Mucosa of descending colon (tissue), 3 donors: Measurements from ENCODE around the gene S100A4. TPM values are rescaled to one million over a fixed set of nuclear protein-coding genes. Genes with fewer than 3 reads are reported as not detected.
A peak's percentile ranks its signal among the peaks of the same experiment; 100 is the strongest.

ENCODE experiments used
- ATAC-seq: fragments of 200-7000 bp; cut with Tn5 transposase; one replicate; pipeline ENCODE4 v1.9.1; 2020; ENCODE audit warnings: mild to moderate bottlenecking, moderate library complexity
- DNase-seq, 3 donors: peaks; one replicate each; pipeline ENCODE4 v3.0.0-alpha.2; 2020
- H3K36me3 ChIP-seq: fragments of 200-600 bp; one replicate; pipeline ENCODE4 v1.8.0; 2021; ENCODE audit warnings: low read depth, mild to moderate bottlenecking
- H3K4me1 ChIP-seq: fragments of 200-600 bp; one replicate; pipeline ENCODE4 v1.8.0; 2021; ENCODE audit warnings: low read depth, mild to moderate bottlenecking
- H3K4me3 ChIP-seq: fragments of 200-600 bp; one replicate; pipeline ENCODE4 v1.8.0; 2021; ENCODE audit warnings: mild to moderate bottlenecking
- H3K9me3 ChIP-seq: fragments of 200-600 bp; one replicate; pipeline ENCODE4 v1.8.0; 2021; ENCODE audit warnings: mild to moderate bottlenecking
- CTCF ChIP-seq: fragments of 200-600 bp; IDR thresholded peaks from one replicate; pipeline ENCODE4 v1.8.0; 2022; ENCODE audit warnings: antibody characterized with exemption, mild to moderate bottlenecking
- intact Hi-C, 2 donors: fragments of 100-400 bp; cut with DNase I in 1 of 2; cut with micrococcal nuclease in 1 of 2; formaldehyde crosslinking; loops; one replicate each; pipeline versions ENCODE4 v1.11.0 to v1.11.1; 2022; cut with DNase I, micrococcal nuclease
- total RNA-seq, 3 donors: library from RNA; stranded (reverse); fragmentation: NEBNext Ultra II Directional in 2 of 3; extraction: Animal tissue kit (Norgen Biotek cat#: 25700) in 2 of 3; gene quantifications; one replicate each; pipeline versions ENCODE4 v1.2.1 to v1.2.4, GENCODE V29; 2021 to 2023
- donor health status: DM: no; HTN: no; CAD: no; lungs with moderate emphysema.
- donor health status: DM: no; HTN: no; CAD: no.
- donor health status: DM: no; HTN: yes; CAD: no.

Gene S100A4
- total RNA-seq, 3 donors from 2014 or later, result 28.9 to 176 (median 141) TPM

- ATAC-seq (no peak), DNase-seq (peak in 1 of 3 donors; percentile 29)
- H3K9me3 ChIP-seq, result no peaks in the 10 kb centered on the region
- no peaks in the 10 kb centered on the region for H3K36me3 ChIP-seq
- H3K4me3 ChIP-seq, result no peak overlapping the region
- H3K4me1 ChIP-seq, result peaks cover 37% of the 10 kb centered on the region
- intact Hi-C loops, result no loop called here
- TF ChIP-seq CTCF, result no peak
Measured at GRCh38 chr1:153542956-153543711, 2.5 kb downstream of the S100A4 start.

DNA sequence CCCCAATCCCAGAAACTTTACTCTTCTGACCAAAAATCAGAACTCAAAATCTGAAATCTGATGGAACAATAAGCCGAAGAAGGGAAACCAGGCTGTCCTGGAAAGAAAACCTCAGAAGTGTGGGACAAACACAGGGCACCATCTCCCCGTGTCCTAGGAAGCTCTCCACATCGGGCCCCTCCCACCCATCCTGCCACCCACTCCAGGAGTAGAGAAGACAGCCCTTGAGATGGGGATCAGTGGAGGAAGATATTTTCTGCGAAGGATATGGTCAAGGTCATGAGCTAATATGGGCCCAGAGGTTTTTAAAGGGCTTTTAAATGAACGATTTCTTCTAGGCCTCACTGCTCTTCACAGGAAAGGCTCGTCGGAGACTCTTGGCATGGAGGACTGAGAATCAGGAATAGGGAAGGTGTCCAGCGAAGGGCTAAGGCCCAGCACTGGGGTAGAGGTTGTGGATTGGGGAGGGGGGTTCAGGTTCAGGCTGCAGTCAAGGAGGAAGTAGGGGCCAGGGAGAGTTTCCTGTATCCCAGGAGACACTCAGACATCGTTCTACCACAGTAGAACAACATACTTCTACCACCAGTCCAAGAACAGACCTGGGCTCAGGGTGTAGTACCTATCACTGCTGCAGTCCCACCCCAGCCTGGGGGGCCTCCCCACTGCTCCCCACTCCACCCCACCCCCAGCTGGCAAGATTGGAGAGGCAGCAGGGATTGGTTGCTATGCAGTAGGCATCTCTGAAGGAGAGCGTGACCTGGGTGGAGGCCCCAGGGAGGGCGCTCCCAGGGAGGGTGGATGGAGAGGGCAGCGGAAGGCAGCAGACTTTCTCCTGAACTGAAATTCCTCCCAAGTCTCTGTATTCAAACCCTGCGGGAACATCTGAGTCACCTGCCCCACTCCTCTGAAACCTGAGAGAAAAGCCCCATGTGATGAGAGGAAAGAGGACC is 3.7 kb downstream of the S100A4 start:
- peaks cover 39% of the 10 kb centered on the region for H3K4me1 ChIP-seq
- no peak for DNase-seq

GRCh38 chr1:153540394-153541361 is 4.9 kb downstream of the S100A4 start, which contains the start of gene S100A5:
Gene S100A5, minus strand, starts transcription at chr1:153540934. Its CDS starts 743 bp downstream, at chr1:153540191.
- ATAC-seq, result no peak
- intact Hi-C loops, result no loop called here
- Histone ChIP-seq H3K36me3 (no peaks in the 10 kb centered on the region), H3K4me1 (peaks cover 36% of the 10 kb centered on the region), H3K9me3 (no peaks in the 10 kb centered on the region), H3K4me3 (no peak within 1 kb of the TSS)
- TF ChIP-seq CTCF, result no peak
- DNase-seq, result peak in 1 of 3 donors; percentile 40

More for the DNA sequence above, 3.7 kb downstream of the S100A4 start:
- H3K36me3 ChIP-seq, result no peaks in the 10 kb centered on the region
- H3K4me3 ChIP-seq, result no peak overlapping the region
- ATAC-seq, result no peak
- TF ChIP-seq CTCF, result no peak
- H3K9me3 ChIP-seq, result no peaks in the 10 kb centered on the region
- intact Hi-C loops, result no loop called here

GRCh38 chr1:153539395-153540093 is 6.1 kb downstream of the S100A4 start:
- ATAC-seq, result no peak
- Histone ChIP-seq H3K4me3 (no peak overlapping the region), H3K4me1 (peaks cover 31% of the 10 kb centered on the region), H3K9me3 (no peaks in the 10 kb centered on the region), H3K36me3 (no peaks in the 10 kb centered on the region)
- no peak for DNase-seq
- TF ChIP-seq CTCF, result no peak
- intact Hi-C loops, result no loop called here
